ENCODE measurements around the gene HSPA1A.
"Not testable (repeated sequence)": the region's sequence is repeated elsewhere in the genome, so short reads cannot be mapped to it uniquely, and the experiment has no call there.

HSPA1A gene

DNA sequence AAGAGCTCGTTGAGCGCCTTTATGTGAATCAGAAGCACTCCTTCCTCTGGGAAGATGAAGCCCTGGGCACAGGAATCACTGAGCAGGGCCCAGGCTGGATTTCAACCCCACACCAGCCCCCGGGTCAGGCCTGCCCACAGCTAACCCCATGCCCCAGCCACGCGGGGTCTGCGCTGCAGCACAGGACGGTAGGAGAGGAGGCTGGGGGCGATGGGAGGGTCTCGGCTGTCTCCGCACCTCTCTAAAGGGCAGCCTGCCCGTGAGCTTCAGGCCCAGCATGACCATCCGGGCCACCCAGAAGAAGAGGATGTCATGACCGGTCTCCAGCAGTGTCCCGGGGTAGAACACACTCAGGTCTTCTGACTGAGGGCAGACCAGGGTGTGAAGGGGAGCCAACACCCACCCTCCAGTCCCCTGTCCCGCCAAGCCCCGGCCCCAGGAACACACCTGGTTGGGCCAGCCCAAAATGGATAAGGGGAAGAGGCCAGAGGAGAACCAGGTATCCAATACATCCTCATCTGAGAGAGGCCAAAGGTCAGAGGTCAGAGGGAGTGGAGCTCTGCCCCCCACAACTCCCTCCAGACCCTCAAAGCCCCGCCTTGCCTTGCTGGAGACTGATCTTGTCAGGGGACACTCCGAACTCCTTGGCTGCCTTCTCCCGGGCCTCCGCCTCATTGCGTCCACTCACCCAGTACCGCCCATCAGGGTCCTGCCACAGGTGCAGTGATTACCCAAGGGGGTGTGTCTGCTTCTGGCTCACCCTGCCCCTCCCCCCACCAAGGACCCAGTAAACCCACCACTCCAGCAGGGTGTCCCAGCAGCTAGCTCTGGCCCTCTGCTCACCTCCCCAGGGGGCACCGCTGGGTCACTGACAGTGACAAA is 33.9 kb upstream of the HSPA1A start:
- no peak for DNase-seq (ENCODE audit: low spot score)

DNA sequence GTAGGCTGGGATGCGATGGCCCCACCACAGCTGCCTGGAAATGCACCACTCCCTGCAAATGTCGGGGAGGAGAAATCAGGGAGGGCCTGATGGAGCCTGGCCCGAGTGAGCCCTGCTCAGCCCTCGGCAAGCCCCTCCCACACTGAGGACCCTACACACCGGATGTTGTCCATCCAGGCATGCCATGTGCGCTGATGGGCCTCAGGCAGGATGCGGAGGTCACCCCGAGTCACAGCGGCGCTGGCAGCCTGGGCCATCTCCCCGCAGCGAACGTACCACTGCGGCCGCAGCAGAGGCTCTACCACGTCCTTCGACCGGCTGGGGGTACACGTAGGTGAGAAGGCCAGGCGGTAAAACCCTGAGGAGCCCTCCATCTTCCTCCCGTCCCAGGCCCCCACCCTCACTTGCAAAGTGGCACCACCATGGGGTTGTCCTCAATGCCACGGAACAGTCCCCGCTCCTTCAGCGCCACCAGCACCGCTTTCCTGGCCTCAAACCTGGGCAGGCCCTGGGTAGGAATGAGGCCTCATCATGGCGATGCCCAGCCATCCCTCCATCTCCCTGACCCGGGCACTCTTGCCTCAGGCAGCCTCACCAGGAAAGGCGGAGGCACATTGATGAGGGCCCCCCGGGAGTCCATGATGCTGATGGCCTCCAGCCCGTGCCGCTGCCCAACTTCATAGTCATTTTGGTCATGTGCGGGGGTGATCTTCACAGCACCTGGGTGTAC is 33.1 kb upstream of the HSPA1A start:
- no peak for DNase-seq (ENCODE audit: low spot score)

DNA sequence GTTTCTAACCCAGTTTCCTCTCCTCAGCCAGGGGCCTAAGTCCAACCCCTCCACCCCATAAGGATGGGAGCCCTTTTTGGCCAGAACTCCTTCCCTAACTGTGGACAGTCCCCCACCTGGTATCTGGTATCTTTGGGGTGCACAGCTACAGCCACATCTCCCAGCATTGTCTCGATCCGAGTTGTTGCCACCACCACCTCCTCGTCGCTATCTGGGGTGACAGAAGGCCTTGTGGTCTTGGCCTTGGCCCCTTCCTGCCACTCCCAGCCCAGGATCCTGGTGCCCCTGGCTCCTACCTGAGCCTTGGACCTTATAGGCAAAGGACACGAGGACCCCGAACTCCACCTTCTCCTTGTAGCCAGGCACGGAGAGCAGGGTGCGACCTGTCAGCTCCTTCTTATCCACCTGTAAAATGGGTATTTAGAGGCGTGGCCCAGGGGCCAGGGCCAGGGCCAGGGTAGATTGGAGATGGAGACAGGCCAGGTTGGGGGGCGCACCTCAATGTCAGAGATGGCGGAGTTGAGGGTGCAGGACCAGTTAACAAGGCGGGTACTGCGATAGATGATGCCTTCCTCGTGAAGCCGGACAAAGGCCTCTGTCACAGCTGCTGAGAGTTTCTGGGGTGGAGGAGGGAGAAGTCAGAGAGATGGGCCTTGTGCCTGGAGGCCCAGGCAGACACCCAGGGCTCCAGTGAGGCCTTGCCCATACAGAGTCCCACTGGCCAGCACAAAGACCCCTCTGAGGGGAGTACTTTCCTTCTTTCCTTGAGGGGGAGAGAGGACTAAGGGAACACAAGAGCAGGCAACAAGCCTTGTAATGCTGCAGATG is 31.0 kb upstream of the HSPA1A start:
- DNase-seq (ENCODE audit: low spot score) = no peak

DNA sequence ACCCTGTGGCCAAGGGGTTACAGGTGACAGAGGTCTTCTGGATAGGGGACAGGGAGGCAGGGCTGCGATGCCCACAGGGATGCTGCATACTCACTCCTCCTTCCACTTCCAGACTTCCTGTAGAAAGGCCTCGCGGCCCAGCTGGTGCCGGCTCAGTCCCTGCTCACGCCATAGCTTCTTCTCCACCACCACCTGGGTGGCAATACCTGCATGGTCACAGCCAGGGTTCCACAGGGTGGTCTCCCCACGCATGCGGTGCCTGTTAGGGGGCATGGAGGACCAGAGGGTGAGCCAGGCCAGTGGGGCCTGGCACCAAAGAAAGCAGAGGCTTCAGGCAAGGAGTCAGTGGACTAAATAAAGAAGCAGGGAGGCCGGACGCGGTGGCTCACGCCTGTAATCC is 29.9 kb upstream of the HSPA1A start:
- DNase-seq (ENCODE audit: low spot score) = no peak

DNA sequence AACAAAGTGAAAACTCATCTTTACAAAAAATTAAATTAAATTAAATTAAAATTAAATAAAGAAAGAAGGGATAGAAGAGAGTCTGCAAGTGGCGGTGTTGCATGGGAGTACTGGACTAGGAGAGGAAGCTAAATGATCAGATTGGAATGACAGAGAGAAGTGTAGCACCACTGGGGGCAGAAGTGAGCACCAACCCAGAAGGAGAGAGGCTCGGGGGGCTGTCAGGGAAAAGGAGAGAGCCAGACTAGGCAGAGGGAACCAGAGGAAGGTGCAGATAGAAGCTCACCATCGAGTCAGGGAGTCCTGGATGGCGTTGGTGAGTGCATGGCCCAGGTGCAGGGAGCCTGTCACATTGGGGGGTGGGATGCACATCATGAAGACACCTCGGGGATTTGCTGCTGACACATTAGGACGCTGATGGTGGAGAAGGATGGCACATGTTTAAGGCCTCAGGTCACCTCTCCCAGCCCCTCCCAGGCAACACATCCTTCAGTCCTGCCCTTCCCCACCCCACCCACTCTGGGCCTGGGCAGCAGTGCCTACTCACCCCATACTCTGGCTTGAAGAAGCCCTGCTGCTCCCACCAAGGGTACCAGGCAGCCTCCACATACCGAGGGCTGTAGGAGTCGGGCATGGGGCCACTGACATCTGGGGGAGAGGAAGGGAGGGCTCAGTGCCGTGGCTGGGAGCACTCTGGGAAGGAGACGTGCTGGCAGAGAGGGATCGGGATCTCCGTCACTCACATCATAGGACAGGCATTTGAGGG is 23.8 kb upstream of the HSPA1A start:
- DNase-seq (ENCODE audit: low spot score) = peak; percentile 85

DNA sequence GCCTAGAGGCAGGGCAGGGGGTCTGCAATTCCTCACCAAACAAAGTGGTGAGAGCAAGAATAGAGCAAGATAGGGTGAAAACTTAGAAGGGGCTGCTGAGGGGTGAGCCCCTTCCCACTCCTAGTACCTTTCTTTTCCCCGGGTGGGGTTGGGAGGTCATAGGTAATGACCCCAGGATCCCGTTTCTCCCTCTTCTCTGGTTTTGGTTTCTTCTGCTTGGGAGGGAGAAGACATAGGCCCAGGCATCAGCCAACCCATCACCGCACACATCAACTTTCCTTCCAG is 23.3 kb upstream of the HSPA1A start:
- no peak for DNase-seq (ENCODE audit: low spot score)

DNA sequence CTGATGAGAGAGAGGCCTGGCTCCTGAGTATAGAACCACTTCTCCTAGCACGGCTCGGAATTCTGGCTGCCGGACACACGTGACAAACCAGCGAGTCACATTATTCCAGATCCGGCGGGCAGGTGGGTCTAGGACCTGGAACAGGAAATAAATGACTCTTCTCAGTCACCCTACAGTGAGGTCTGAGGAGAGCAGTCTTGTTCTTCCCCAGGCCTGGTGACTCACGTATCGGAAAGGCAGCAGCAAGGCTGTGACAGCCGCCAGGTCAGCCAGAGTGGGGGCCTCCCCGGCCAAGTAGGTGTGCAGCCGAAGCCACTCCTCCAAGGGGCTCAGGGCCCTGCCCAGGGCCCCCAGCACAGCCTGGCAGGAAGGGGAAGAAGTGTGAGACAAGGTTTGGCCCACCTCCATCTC is 22.6 kb upstream of the HSPA1A start:
- no peak for DNase-seq (ENCODE audit: low spot score)

DNA sequence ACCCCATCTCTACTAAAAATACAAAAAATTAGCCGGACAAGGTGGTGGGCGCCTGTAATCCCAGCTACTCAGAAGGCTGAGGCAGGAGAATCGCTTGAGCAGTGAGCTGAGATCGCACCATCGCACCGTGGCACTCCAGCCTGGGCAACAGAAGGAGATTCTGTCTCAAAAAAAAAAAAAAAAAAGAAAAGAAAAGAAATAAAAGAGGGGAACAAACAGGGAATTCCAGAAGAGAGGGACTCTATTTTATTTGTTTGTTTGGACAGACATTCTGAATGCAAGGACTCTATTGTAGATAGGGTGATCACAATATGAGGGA is 21.5 kb upstream of the HSPA1A start:
- DNase-seq (ENCODE audit: low spot score) = not testable (repeated sequence)

DNA sequence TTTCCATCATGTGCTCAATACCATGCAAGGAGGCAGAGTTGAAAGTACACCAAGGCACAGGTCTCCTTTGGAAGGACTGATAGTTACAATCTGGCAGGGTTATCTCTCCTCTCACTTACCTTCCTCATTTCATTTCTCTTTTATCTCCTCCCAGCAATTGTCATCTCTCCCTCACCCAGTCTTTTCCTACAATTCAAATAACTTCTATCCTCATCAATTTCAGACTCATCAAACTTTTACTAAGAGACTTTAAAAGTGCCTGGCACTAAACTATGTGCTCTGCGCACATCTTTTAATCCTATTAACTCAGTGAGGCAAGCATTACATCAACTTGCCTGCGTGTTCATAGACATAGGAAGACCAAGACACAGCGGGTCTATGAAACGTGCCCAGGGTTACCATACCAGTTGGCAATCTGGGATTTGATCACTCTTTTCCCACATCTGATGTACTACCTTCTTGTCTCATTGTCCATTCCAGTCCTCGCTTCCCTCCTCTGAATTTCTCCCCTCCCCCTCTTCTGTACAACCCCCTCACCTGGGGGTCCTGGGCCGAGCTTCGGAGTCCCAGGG is 21.0 kb upstream of the HSPA1A start:
- no peak for DNase-seq (ENCODE audit: low spot score)

DNA sequence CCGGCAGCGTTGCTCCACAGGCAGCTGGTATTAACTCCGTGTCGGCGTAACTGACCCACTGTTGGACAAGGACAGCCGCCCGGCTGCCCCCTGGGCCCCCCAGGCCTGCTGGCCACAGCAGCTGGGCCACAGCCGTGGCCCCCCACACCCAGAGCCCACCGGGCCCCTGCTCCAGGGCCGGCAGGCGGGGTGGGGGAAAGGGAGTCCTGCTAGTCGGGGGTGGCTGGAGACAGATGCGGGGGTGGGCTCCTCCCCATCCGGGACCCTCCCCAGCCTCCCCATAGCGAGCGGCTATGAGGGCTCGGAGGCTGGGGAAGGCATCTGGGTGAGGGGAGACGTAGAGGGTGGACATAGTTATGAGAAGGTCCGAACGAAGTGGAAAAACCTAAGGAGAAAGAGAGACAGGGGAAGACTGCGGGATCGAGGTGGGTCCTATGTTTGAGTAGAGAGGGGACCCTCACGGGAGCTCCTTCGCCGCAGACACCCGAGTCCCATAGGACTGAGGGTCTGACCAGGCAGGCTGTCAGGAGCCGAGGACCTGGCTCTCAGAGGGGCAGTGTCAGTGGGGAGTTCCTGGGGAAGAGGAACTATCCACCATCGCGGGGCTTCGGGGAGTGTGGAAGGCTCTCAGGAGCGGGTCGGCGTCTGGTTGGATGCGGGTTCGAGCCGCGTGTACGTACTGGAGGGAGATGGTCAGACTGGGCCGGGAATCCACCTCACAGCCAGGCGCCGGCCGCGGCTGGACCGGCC is 20.3 kb upstream of the HSPA1A start:
- peak; percentile 48 for DNase-seq (ENCODE audit: low spot score)

DNA sequence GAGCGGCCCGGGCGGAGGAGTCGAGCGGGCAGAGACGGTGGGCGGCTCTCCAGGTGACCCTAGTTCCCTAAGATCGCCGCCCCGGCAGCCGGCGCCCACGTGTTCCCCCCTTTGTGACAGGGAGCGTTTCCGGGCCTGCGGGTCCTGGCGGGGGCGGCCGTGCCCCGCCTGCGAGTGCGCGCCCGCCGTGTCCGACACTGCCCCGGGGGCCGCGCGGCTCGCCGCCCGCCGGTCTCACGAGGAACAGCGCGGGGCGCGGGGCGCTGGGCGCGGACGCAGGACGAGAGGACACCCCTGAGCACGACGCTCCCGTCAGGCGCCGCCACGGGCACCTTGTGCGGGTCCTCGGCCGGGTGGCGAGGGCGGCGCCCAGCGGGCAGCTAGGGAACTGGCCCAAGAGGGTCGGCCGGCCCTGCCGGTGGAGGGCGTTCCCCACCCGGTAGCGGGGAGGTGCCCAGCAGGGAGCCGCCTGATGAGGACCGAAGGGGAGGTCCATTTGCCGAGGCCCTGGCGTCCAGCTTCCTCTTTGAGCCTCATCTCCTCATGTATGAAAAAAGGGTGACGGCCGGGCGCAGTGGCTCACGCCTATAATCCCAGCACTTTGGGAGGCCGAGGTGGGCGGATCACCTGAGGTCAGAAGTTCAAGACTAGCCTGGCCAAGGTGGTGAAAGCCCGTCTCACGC is 19.6 kb upstream of the HSPA1A start, which contains the start of gene VARS1:
Gene VARS1 (minus strand): TSS at position 137 of the 683 bp plus-strand sequence. CDS start 535 bp downstream, outside the sequence.
- DNase-seq (ENCODE audit: low spot score) = peak; percentile 95

DNA sequence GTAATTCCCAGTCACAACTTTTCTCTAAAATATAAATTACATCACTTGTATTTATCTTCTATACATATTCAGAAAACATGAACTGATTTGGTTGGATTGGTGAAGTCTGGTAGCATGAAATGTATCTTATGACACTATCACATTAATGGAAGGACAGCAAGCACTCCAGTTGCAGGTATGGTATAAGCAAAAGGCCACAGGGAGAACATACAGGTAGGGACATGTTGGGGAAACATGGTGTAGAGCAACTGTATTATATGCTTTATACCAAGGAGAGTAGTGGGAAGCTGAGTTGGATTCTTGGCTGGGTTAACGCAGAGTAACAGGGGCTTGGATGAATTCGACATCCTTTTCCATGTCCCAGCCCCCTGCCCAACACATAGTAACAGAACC is 18.4 kb upstream of the HSPA1A start:
- no peak for DNase-seq (ENCODE audit: low spot score)

DNA sequence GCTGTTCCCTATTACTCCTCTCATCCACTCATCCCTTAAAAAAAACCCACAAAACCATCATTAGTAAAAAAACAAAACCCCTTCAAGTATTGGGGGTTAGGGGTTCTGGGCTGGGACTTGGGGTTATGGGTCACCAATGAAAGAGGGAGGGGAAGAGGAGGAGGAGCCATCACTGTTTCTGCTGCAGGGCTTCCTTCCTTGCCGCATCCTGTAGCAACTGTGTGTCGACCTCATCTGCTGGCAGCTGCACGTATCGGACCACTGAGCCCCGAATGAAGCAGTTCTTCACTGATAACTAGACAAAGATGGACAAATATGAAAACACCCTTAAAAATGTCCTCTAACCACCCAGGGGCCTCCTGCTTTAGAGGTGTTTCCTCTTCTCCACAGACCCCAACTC is 17.8 kb upstream of the HSPA1A start:
- no peak for DNase-seq (ENCODE audit: low spot score)

DNA sequence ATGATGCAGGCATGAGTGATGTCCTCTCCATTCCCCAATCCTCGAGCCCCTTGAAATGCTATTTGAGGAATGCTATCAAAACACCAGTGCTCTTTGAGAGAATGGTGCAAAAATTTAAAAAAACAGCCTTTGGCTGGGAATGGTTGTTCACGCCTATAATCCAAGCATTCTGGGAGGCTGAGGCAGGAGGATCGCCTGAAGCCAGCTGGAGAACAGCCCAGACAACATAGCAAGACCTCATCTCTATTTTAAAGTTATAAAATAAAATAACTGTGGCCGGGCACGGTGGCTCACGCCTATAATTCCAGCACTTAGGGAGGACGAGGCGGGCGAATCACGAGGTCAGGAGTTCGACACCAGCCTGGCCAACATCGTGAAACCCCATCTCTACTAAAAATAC is 15.6 kb upstream of the HSPA1A start:
- no peak for DNase-seq (ENCODE audit: low spot score)

DNA sequence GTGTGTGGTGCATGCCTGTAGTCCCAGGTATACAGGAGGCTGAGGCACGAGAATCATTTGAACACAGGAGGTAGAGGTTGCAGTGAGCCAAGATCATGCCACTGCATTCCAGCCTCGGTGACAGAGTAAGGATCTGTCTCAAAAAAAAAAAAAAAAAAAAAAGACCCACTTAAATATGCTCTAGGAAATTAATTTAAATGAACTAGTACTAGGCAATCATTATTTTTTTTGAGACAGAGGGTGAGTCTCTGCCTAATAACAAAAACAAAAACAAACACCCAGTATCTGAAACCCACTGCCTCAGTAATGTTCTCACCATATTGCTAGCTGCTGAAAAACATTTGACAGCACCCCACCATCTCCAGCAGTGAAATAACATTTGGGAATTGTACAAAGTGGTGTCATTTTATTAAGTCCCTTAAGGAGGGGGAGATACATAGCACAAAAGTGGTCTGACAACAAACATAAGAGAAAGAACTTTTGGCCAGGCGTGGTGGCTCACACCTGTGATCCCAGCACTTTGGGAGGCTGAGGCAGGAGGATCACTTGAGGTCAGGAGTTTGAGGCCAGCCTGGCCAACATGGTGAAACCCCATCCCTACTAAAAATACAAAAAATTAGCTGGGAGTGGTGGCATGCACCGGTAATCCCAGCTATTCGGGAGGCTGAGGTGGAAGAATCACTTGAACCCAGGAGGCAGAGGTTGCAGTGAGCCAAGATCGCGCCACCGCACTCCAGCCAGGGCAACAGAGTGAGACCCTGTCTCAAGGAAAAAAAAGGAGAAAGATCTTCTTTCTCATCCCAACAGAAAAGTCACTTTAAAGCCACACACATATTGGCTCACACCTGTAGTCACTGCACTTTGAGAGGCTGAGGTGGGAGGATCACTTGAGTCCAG is 14.1 kb upstream of the HSPA1A start:
- DNase-seq (ENCODE audit: low spot score) = not testable (repeated sequence)

DNA sequence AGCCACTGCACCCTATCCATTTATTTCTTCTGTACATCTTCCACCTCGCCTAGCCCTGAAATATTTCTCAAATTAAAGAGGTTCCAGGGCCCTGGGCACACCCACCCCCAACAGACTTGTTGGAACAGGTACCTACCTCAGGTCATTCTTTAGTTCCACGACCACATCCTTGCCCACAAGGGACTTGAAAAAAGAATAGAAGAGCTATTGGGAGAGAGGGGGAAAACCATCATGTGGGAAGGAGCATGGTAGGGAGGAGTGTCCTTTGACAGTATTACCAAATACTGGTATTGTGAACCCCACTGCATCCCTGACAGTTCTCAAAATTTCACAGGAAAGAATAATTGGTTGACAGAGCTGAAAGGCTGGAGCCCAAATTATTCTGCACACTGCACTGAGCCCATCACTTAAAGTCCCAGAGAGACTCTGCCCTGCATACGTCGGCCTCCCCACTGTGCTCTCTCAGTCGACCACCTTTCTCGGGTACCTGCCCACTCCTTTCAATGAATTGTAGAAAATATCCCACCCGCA is 9.3 kb upstream of the HSPA1A start:
- DNase-seq (ENCODE audit: low spot score) = no peak

DNA sequence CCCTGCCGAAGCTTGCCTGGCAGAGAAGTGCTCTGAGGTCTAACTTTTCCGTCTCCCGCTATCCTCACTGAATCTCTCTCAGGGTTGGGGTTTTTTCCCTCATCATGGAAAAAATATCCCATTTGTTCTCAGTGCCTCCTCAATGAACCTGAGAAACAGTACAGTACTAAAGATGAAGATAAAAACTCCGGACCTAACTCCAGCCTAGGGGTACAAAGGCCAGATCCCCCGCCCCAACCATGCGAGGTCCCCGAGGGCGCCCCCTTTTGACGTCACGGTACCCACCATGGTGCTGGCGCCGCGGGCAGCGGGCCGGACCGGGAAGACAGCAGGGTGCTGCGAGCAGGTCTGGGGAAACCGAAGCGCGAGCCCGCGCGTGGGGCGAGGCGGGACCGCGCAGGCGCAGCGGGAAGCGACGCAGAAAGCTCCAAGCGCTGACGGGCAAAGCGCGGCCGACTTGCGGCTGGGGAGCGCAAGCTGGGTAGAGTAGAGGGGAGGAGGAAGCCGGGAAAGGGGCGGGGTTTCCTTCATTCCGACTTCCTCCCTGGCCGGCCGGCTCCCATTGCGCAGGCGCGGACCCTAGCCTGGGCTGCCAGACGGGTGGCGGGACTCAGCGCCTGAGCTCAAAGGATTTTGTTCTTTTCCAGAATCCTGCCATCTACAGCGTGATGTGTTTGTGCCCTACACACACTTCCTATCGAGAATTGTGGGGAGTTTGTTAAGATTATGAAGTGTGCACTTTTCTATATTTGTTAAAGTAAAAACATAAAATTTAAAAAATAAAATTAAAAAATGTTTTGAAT is 8.7 kb upstream of the HSPA1A start, which contains the start of gene LSM2:
Gene LSM2 (minus strand): TSS at position 497 of the 803 bp plus-strand sequence. CDS start 209 bp downstream, at position 288.
- DNase-seq (ENCODE audit: low spot score) = peak; percentile 95

DNA sequence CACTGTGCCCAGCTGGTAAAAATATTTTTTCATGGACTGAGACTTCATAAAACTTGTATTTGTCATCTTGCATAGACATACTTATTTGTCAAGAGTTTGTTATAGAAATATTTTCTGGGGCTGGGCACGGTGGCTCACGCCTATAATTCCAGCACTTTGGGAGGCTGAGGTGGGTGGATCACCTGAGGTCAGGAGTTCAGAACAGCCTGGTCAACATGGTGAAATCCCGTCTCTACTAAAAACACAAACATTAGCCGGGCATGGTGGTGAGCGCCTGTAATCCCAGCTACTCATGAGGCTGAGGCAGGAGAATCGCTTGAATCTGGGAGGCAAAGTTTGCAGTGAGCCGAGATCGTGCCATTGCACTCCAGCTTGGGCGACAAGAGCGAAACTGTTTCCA is 6.7 kb upstream of the HSPA1A start:
- not testable (repeated sequence) for DNase-seq (ENCODE audit: low spot score)
